Measurements from ENCODE around the gene FAM131B.

The FAM131B gene

DNA sequence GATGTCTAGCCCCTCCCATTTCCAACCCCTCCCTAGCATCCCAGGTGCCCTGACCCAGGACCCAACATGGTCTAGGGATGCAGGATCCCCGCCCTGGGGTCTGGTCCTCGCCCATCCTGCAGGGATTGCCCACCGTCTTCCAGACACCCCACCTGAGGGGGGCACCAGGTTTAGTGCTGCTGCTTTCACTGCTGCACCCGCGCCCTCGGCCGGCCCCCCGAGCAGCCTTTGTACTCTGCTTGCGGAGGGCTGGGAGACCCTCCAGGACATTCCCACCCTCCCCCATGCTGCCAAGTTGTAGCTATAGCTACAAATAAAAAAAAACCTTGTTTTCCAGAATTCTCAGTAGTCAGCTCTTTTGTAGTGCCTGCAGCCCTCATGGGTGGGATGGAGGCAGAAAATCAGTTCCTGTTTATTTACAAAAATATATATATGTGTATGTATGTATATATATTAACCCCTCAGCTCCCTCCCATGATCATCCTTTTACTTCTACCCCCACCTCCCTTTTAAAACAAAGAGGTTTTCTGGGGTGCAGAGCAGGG is 28.3 kb upstream of the FAM131B start:
- ChIA-PET CTCF (interaction anchor here (0.9 kb wide), 1 partner anchor 11 kb away, joined by 4 read pairs; no protein-coding TSS in a partner anchor), POLR2A (ENCODE audit: low non-redundant PET) (no interaction called here)
- H3K27ac ChIP-seq, result peak overlapping the region; percentile 78
- DNase-seq (ENCODE audit: low spot score), result no peak
- TF ChIP-seq, protein P1, sequence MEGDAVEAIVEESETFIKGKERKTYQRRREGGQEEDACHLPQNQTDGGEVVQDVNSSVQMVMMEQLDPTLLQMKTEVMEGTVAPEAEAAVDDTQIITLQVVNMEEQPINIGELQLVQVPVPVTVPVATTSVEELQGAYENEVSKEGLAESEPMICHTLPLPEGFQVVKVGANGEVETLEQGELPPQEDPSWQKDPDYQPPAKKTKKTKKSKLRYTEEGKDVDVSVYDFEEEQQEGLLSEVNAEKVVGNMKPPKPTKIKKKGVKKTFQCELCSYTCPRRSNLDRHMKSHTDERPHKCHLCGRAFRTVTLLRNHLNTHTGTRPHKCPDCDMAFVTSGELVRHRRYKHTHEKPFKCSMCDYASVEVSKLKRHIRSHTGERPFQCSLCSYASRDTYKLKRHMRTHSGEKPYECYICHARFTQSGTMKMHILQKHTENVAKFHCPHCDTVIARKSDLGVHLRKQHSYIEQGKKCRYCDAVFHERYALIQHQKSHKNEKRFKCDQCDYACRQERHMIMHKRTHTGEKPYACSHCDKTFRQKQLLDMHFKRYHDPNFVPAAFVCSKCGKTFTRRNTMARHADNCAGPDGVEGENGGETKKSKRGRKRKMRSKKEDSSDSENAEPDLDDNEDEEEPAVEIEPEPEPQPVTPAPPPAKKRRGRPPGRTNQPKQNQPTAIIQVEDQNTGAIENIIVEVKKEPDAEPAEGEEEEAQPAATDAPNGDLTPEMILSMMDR (conservative IDR thresholded peaks at IDR 0.05; ENCODE audit: low read depth), result no peak

- CTCF ChIA-PET, result interaction anchor here (0.9 kb wide), 1 partner anchor 11 kb away, joined by 4 read pairs; no protein-coding TSS in a partner anchor
These were observed 27.7 kb upstream of the FAM131B start for GRCh38 chr7:143390104-143390772.

GRCh38 chr7:143389316-143390103 is 27.0 kb upstream of the FAM131B start:
- ChIA-PET CTCF (no interaction called here), POLR2A (ENCODE audit: low non-redundant PET) (no interaction called here)
- H3K27ac ChIP-seq, result peak overlapping the region; percentile 78
- no peak for DNase-seq (ENCODE audit: low spot score)
- TF ChIP-seq, protein P1 (conservative IDR thresholded peaks at IDR 0.05; ENCODE audit: low read depth), result no peak

More at GRCh38 chr7:143390104-143390772, 27.7 kb upstream of the FAM131B start:
- POLR2A ChIA-PET (ENCODE audit: low non-redundant PET), result no interaction called here
- TF ChIP-seq, protein P1 (conservative IDR thresholded peaks at IDR 0.05; ENCODE audit: low read depth), result no peak
- peak overlapping the region; percentile 78 for H3K27ac ChIP-seq
- no peak for DNase-seq (ENCODE audit: low spot score)

GRCh38 chr7:143388491-143389101 is 26.1 kb upstream of the FAM131B start:
- TF ChIP-seq, protein P1 (conservative IDR thresholded peaks at IDR 0.05; ENCODE audit: low read depth), result no peak
- H3K27ac ChIP-seq, result peak overlapping the region; percentile 78
- no peak for DNase-seq (ENCODE audit: low spot score)
- ChIA-PET CTCF (no interaction called here), POLR2A (ENCODE audit: low non-redundant PET) (interaction anchor here (0.6 kb wide), 1 partner anchor 16 kb away, joined by 3 read pairs; no protein-coding TSS in a partner anchor)

GRCh38 chr7:143388051-143388450 is 25.5 kb upstream of the FAM131B start:
- no peak for DNase-seq (ENCODE audit: low spot score)
- POLR2A ChIA-PET (ENCODE audit: low non-redundant PET), result interaction anchor here (0.6 kb wide), 1 partner anchor 17 kb away, joined by 3 read pairs; no protein-coding TSS in a partner anchor
- CTCF ChIA-PET, result no interaction called here
- H3K27ac ChIP-seq, result peak overlapping the region; percentile 78
- TF ChIP-seq, protein P1 (conservative IDR thresholded peaks at IDR 0.05; ENCODE audit: low read depth), result no peak
